Neural progenitor cell (in vitro differentiated cells): Measurements from ENCODE around the gene CRLF2.

Experiments used
- CTCF ChIP-seq: fragments of 200-600 bp; sonication (generic); IDR thresholded peaks from 2 replicates; pipeline ENCODE4 v1.5.1; 2017; ENCODE audit warnings: antibody characterized with exemption, mild to moderate bottlenecking
- EZH2 ChIP-seq: fragments of 200-600 bp; sonication (generic); IDR thresholded peaks from 2 replicates; pipeline ENCODE4 v1.6.1; 2017; ENCODE audit warnings: antibody characterized with exemption, mild to moderate bottlenecking, moderate library complexity
- EZH2phosphoT487 ChIP-seq: fragments of 200-600 bp; sonication (generic); IDR thresholded peaks from 2 replicates; pipeline ENCODE4 v1.6.1; 2017; ENCODE audit warnings: antibody characterized with exemption

GRCh38 chrX:1249101-1249887 lies 36.8 kb upstream of the CRLF2 start:
- TF ChIP-seq CTCF = peak; percentile 11
- TF ChIP-seq EZH2phosphoT487 = no peak
- TF ChIP-seq EZH2 = peak; percentile 40
